Large intestine (tissue), 3 donors: Measurements from ENCODE around the gene AGAP5. TPM values are rescaled to one million over a fixed set of nuclear protein-coding genes. Genes with fewer than 3 reads are reported as not detected.

ENCODE experiments used
- DNase-seq, 2 donors: peaks; one replicate each; pipeline versions ENCODE4 v3.0.0 to v3.0.0-alpha.2; 2013
- H3K27ac ChIP-seq: one replicate; pipeline ENCODE4 v1.5.1; 2013; ENCODE audit warnings: low read length
- H3K27me3 ChIP-seq: 2 replicates; pipeline ENCODE4 v1.6.1; 2013; ENCODE audit warnings: low read length; ENCODE audit not compliant: control insufficient read depth, insufficient read depth
- H3K36me3 ChIP-seq: 2 replicates; pipeline ENCODE4 v1.6.1; 2013; ENCODE audit warnings: low read length; ENCODE audit not compliant: control insufficient read depth, insufficient read depth
- H3K4me1 ChIP-seq: one replicate; pipeline ENCODE4 v1.6.1; 2013; ENCODE audit warnings: low read length; ENCODE audit not compliant: control insufficient read depth, insufficient read depth
- H3K4me3 ChIP-seq: one replicate; pipeline ENCODE4 v1.5.1; 2013; ENCODE audit warnings: low read length
- H3K9me3 ChIP-seq: one replicate; pipeline ENCODE4 v1.6.1; 2013; ENCODE audit warnings: mild to moderate bottlenecking, low read depth, low read length, moderate library complexity; ENCODE audit not compliant: control insufficient read depth
- WGBS: methylation state at CpG from one replicate; pipeline ENCODE4 v1.1.5; 2013; ENCODE audit warnings: low lambda C conversion rate; ENCODE audit not compliant: insufficient coverage; 5-methylcytosine and 5-hydroxymethylcytosine counted together
- polyA plus RNA-seq: library from polyadenylated mRNA; unstranded; fragments of 120-200 nt; gene quantifications from one replicate; pipeline ENCODE4 v1.2.1, GENCODE V29; 2013

The AGAP5 gene
- polyA plus RNA-seq, 1 donor, result 16.6 TPM

DNA sequence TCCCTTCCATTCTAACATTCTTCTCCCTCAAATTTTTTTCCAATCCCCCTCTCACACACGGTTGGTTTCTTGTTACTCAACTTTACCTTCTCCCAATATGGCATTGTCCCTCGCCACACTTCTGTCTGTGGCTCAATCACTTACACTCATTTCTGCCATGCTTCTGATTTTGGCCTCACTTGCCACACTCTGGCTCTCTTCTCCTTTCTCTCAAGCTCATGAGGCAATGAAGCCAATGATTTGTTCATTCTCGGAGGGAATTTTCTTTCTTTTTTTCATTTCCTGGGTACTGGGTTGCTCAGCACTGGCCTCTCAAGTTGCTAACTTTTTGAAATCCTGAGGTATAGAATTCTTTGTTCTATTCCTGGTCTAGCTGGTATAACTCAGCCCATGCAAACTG is 52.7 kb downstream of the AGAP5 start:
- Histone ChIP-seq H3K4me1 (peaks cover 9% of the 10 kb centered on the region), H3K27me3 (no peaks in the 10 kb centered on the region), H3K27ac (no peak overlapping the region), H3K9me3 (no peaks in the 10 kb centered on the region), H3K36me3 (no peaks in the 10 kb centered on the region), H3K4me3 (no peak overlapping the region)
- 82% methylated on average over 3 of the region's 3 CpGs for WGBS
- DNase-seq, result no peak

DNA sequence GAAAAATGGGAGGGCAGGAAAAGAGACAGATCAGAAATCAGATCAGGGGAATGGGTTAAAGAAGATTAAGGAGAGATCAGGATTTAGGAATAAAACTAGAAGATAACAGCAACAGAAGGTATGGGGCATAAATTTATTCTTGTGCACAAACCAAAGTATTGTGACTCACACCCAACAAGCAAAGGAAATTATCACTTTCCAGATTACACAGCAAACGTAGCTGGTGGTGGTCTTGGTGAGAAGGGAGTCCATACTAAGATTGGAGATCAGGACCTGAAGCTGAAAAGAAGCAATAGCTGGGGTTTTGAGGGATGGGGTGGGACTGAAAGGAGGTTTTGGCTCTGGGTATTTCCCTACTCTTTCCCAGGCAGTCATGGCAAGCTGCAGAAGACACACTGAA is 53.1 kb downstream of the AGAP5 start:
- Histone ChIP-seq H3K4me3 (no peak overlapping the region), H3K27me3 (no peaks in the 10 kb centered on the region), H3K36me3 (no peaks in the 10 kb centered on the region), H3K4me1 (peaks cover 9% of the 10 kb centered on the region), H3K27ac (no peak overlapping the region), H3K9me3 (no peaks in the 10 kb centered on the region)
- WGBS, result 71% methylated on average over 1 of the region's 1 CpG
- no peak for DNase-seq

DNA sequence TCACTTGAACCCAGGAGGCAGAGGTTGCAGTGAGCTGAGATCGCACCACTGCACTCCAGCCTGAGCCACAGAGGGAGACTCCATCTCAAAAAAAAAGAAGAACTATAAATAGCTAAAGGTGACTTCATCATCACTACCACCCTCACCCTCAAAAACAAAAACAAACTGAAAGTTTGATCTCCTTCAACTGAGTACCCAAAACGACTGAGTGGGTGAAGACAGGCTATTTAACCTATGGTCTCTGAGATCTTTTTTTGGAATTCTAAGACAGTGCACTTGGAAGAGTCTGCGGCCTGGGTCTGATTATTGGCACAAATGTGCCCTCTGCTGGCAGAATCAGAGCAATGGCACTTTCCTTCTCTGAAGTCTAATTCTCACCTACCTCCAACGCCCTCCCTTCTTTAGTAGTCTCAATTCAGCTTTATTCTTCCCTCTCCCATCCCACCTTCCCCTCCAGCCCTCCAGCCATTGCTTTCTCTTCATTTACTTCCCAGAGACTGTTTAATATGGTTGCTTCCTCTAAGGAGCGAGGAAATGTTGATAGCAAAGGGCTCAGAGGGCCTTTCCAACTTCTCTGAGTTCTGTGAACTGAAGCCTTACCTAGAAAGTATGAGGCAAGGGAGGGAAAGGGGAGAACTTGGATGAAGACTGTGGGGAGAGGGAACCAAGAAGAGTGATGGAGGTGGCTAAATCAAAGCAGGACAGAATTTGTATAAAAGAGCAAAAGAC is 53.7 kb downstream of the AGAP5 start:
- H3K27ac ChIP-seq, result no peak overlapping the region
- 33% methylated on average over 2 of the region's 5 CpGs for WGBS

DNA sequence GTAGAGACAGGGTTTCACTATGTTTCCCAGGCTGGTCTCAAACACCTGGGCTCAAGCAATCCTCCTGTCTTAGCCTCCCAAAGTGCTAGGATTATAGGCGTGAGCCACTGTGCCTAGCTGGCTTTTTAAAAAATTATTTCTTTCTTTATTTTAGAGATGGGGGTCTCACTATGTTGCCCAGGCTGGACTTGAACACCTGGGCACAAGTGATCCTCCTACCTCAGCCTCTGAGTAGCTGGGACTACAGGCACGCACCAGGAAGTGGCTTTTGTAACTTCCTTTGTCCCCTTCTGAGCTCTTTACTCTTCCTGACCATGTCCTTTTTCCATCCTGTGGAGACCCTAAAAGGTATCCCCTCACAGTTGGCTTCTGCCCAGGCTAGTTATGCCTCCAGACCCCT is 54.5 kb downstream of the AGAP5 start:
- Histone ChIP-seq H3K4me3 (no peak overlapping the region), H3K4me1 (peaks cover 6% of the 10 kb centered on the region), H3K27me3 (no peaks in the 10 kb centered on the region), H3K36me3 (no peaks in the 10 kb centered on the region), H3K9me3 (no peaks in the 10 kb centered on the region), H3K27ac (no peak overlapping the region)
- no peak for DNase-seq
- WGBS, result no CpG with 5 or more reads among the region's 2 CpGs

More for the DNA sequence above, 53.7 kb downstream of the AGAP5 start:
- no peaks in the 10 kb centered on the region for H3K36me3 ChIP-seq
- H3K27me3 ChIP-seq, result no peaks in the 10 kb centered on the region
- H3K4me1 ChIP-seq, result peaks cover 9% of the 10 kb centered on the region
- peak; percentile 38 to 49 for DNase-seq
- no peaks in the 10 kb centered on the region for H3K9me3 ChIP-seq
- no peak overlapping the region for H3K4me3 ChIP-seq

DNA sequence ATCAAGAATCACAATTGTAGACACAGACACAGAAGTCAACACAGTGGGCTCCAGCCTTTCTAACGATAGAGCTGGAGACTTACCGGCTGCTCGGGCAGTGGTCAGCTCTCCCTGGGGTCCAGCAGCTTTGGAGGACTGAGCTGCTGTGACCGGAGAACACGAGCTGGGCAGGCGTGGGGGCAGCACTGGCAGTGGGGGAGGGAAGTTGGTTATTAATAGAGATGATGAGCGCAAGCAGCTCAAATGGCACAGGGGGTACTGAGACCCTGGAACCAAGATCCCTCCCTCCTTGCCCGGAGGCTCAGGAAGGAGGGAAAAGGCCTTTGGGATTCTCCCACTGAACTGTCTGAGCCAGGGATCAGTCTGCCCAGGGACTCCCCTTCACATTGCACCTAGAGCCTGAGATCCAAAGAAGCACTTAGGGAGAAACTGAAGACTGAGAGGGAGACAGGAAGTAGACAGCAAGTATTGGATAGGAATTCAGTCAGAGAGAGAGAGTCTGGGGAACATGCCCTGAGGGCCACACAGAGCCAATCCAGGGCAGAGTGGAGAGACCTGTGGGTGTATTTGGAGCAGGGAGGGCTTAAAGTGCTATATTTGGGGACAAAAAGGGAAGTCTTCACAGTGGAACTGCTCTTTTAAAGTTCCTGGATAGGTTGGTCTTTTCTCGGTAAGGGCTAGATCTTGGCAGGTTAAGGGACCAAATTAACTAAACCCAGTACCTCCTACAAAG is 56.4 kb downstream of the AGAP5 start, which contains the start of gene MYOZ1:
Gene MYOZ1, minus strand, starts transcription at position 147 of the 733 bp plus-strand sequence. CDS start 1,457 bp downstream, outside the sequence.
- Histone ChIP-seq H3K9me3 (no peaks in the 10 kb centered on the region), H3K27me3 (no peaks in the 10 kb centered on the region), H3K27ac (no peak within 1 kb of the TSS), H3K36me3 (no peaks in the 10 kb centered on the region), H3K4me1 (no peaks in the 10 kb centered on the region), H3K4me3 (no peak within 1 kb of the TSS)
- no CpG with 5 or more reads among the region's 9 CpGs for WGBS
- DNase-seq, result no peak

DNA sequence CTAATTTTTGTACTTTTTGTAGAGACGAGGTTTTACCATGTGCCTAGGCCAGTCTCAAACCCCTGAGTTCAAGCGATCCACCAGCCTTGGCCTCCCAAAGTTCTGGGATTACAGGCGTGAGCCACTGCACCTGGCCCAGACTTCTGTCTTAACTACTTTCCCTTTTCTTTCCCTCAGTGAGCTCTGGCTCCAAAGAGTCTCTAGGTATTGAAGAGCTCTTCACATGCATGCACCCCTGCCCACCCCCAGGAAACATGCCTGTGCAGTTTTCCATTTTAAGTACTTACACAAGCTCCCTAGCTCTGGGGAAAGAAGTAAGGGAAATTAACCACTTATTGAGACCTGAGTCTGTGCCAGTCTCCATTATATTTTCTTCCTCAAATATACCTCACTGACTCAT is 58.6 kb downstream of the AGAP5 start:
- no peak overlapping the region for H3K27ac ChIP-seq
- no peaks in the 10 kb centered on the region for H3K9me3 ChIP-seq
- H3K27me3 ChIP-seq, result no peaks in the 10 kb centered on the region
- H3K36me3 ChIP-seq, result no peaks in the 10 kb centered on the region
- WGBS, result no CpG with 5 or more reads among the region's 3 CpGs
- no peaks in the 10 kb centered on the region for H3K4me1 ChIP-seq
- no peak overlapping the region for H3K4me3 ChIP-seq
- no peak for DNase-seq

DNA sequence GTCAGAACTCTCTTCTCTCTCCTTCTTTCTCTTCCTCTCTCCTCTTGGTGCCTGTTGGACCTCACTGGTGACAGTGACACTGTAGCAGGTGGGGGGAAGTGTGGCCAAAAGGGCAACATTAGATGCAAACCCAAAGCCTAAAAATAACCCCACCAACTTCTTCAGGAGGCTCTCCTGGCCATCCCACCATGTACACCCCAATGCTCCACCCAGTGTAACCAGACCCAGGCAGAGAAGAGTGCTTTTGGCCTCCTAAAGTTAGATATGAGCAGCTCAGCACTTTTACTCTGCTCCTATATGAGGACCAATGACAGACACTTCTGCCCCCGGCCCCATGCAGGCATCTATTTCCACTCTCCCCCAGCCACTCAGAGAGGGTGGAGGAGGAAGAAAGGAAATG is 62.1 kb downstream of the AGAP5 start:
- Histone ChIP-seq H3K4me3 (no peak overlapping the region), H3K27ac (no peak overlapping the region), H3K27me3 (no peaks in the 10 kb centered on the region), H3K36me3 (no peaks in the 10 kb centered on the region), H3K4me1 (no peaks in the 10 kb centered on the region), H3K9me3 (no peaks in the 10 kb centered on the region)
- DNase-seq, result no peak
- no CpG with 5 or more reads among the region's 1 CpG for WGBS

DNA sequence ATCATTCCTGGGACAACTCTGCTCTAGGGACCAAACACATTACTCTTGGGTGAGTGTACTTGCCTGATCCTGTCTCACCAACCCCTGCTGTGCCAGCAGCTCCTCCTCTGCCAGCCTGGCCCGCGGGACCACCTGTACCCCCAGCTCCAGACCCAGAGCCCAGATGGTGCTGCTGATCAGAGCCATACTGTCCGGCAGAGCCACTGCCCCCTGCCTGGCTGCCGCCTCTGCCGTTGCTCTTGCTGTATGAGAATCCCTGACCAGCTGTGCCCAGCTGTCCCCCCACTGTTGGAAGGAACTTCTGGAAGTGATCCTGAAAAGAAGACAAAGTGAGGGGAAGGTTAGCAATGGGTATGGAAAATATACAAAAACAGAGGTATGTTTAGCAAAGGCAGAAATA is 63.5 kb downstream of the AGAP5 start:
- H3K27me3 ChIP-seq, result no peaks in the 10 kb centered on the region
- H3K9me3 ChIP-seq, result no peaks in the 10 kb centered on the region
- H3K4me1 ChIP-seq, result no peaks in the 10 kb centered on the region
- no CpG with 5 or more reads among the region's 5 CpGs for WGBS
- no peak for DNase-seq
- no peak overlapping the region for H3K27ac ChIP-seq
- no peaks in the 10 kb centered on the region for H3K36me3 ChIP-seq
- no peak overlapping the region for H3K4me3 ChIP-seq

DNA sequence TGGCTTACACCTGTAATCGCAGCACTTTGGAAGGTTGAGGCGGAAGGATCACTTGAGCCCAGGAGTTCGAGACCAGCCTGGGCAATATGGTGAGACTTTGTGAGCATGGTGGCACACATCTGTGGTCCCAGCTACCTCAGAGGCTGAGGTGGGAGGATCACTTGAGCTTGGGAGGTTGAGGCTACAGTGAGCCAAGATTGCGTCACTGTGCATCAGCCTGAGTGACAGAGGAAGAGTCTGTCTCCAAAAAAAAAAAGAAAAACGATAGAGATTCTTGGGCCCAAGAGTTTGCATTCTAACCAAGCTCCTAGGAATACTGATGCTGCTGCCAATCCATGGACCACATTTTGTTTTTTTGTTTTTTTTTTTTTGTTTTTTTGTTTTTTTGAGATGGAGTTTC is 68.7 kb downstream of the AGAP5 start:
- Histone ChIP-seq H3K4me1 (peaks cover 7% of the 10 kb centered on the region), H3K27ac (no peak overlapping the region)
- WGBS, result 100% methylated on average over 1 of the region's 5 CpGs

DNA sequence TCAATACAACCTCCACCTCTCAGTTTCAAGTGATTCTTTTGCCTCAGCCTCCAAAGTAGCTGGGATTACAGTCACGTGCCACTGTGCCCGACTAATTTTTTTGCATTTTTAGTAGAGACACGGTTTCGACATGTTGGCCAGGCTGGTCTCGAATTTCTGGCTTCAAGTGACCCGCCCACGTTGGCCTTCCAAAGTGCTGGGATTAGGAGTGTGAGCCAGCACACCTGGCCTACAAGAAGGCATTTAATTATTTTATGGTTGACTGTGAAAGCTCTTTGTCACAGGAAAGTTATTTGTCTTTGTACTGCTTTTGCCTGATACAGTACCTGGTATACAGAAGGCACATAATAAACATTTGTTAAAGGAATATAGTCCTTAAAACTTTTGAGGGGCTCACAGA is 69.5 kb downstream of the AGAP5 start:
- Histone ChIP-seq H3K36me3 (no peaks in the 10 kb centered on the region), H3K9me3 (no peaks in the 10 kb centered on the region), H3K4me1 (peaks cover 7% of the 10 kb centered on the region), H3K4me3 (no peak overlapping the region), H3K27me3 (no peaks in the 10 kb centered on the region), H3K27ac (peak overlapping the region; percentile 32)
- WGBS, result no CpG with 5 or more reads among the region's 7 CpGs
- peak in 1 of 2 donors; percentile 45 for DNase-seq

More for the DNA sequence above, 68.7 kb downstream of the AGAP5 start:
- Histone ChIP-seq H3K27me3 (no peaks in the 10 kb centered on the region), H3K36me3 (no peaks in the 10 kb centered on the region), H3K9me3 (no peaks in the 10 kb centered on the region), H3K4me3 (no peak overlapping the region)
- DNase-seq, result no peak
